SK-N-SH (cell line): ENCODE measurements around the gene NEU3.

Experiments
- EP300 ChIP-seq, 2 experiments: IDR thresholded peaks; 2 replicates each; pipeline versions ENCODE4 v1.4.0 to v1.6.1; 2012; ENCODE audit warnings: borderline replicate concordance in 1 of 2, low read depth in 1 of 2, low read length in 1 of 2
- EZH2phosphoT487 ChIP-seq: fragments of 200-600 bp; sonication (generic); IDR thresholded peaks from 2 replicates; pipeline ENCODE4 v1.6.1; 2017; ENCODE audit warnings: low read depth, mixed run types, mild to moderate bottlenecking, antibody characterized with exemption, moderate library complexity, borderline replicate concordance
- MEF2A ChIP-seq: IDR thresholded peaks from 2 replicates; pipeline ENCODE4 v1.4.0; 2012; ENCODE audit warnings: low read depth, borderline replicate concordance
- NRF1 ChIP-seq: IDR thresholded peaks from 2 replicates; pipeline ENCODE4 v1.6.1; 2012; ENCODE audit warnings: low read depth, mild to moderate bottlenecking, low read length
- POLR2AphosphoS5 ChIP-seq: IDR thresholded peaks from 2 replicates; pipeline ENCODE4 v1.6.1; 2012; ENCODE audit warnings: low read depth, low read length
- SIN3A ChIP-seq: IDR thresholded peaks from 2 replicates; pipeline ENCODE4 v1.6.1; 2012; ENCODE audit warnings: low read depth, mild to moderate bottlenecking, low read length, moderate library complexity, borderline replicate concordance
- TAF1 ChIP-seq: IDR thresholded peaks from 2 replicates; pipeline ENCODE4 v1.6.1; 2012; ENCODE audit warnings: low read depth, mild to moderate bottlenecking, low read length, moderate library complexity, borderline replicate concordance
- TCF12 ChIP-seq: IDR thresholded peaks from 2 replicates; pipeline ENCODE4 v1.4.0; 2012
- TF ChIP-seq, protein P1 (sequence below): fragments of 200-600 bp; sonication (generic); IDR thresholded peaks from 2 replicates; pipeline ENCODE4 v1.6.1; 2017; ENCODE audit warnings: antibody characterized with exemption, mild to moderate bottlenecking, moderate library complexity
- TF ChIP-seq, protein P2 (sequence below): IDR thresholded peaks from 2 replicates; pipeline ENCODE4 v1.4.0; 2012; ENCODE audit warnings: low read depth, borderline replicate concordance
- TF ChIP-seq, protein P3 (sequence below): IDR thresholded peaks from 2 replicates; pipeline ENCODE4; 2012
- TF ChIP-seq, protein P4 (sequence below): IDR thresholded peaks from 2 replicates; pipeline ENCODE4 v1.4.0; 2012; ENCODE audit warnings: low read depth, borderline replicate concordance

DNA sequence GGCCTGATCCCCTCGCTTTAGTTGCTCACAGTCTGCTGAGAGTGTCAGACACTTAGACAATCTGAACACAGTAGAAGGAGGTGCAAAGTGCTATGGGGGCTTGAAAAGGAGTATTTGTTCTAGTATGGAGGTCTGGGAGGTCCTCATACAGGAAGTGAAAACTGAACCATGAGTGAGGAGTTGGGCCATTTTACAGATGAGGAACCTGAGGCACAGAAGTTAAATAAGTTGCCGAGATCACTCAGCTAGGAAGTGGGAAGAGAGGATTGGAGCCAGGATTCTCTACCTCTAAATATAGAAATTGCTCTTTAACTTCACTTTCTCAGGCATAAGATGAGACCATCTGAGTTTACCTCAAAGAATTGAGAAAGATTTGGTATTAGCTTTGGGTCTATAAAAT is 4.0 kb upstream of the NEU3 start:
- TF ChIP-seq NRF1 (no peak), TCF12 (no peak), MEF2A (no peak), EP300 (IDR thresholded peaks at IDR 0.05; ENCODE audit: borderline replicate concordance in 1 of 2, low read depth in 1 of 2, low read length in 1 of 2) (no peak), TAF1 (no peak), POLR2AphosphoS5 (no peak), SIN3A (no peak), EZH2phosphoT487 (no peak)
- TF ChIP-seq, protein P1, sequence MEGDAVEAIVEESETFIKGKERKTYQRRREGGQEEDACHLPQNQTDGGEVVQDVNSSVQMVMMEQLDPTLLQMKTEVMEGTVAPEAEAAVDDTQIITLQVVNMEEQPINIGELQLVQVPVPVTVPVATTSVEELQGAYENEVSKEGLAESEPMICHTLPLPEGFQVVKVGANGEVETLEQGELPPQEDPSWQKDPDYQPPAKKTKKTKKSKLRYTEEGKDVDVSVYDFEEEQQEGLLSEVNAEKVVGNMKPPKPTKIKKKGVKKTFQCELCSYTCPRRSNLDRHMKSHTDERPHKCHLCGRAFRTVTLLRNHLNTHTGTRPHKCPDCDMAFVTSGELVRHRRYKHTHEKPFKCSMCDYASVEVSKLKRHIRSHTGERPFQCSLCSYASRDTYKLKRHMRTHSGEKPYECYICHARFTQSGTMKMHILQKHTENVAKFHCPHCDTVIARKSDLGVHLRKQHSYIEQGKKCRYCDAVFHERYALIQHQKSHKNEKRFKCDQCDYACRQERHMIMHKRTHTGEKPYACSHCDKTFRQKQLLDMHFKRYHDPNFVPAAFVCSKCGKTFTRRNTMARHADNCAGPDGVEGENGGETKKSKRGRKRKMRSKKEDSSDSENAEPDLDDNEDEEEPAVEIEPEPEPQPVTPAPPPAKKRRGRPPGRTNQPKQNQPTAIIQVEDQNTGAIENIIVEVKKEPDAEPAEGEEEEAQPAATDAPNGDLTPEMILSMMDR = no peak
- TF ChIP-seq, protein P2, sequence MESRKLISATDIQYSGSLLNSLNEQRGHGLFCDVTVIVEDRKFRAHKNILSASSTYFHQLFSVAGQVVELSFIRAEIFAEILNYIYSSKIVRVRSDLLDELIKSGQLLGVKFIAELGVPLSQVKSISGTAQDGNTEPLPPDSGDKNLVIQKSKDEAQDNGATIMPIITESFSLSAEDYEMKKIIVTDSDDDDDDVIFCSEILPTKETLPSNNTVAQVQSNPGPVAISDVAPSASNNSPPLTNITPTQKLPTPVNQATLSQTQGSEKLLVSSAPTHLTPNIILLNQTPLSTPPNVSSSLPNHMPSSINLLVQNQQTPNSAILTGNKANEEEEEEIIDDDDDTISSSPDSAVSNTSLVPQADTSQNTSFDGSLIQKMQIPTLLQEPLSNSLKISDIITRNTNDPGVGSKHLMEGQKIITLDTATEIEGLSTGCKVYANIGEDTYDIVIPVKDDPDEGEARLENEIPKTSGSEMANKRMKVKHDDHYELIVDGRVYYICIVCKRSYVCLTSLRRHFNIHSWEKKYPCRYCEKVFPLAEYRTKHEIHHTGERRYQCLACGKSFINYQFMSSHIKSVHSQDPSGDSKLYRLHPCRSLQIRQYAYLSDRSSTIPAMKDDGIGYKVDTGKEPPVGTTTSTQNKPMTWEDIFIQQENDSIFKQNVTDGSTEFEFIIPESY = no peak
- TF ChIP-seq, protein P3, sequence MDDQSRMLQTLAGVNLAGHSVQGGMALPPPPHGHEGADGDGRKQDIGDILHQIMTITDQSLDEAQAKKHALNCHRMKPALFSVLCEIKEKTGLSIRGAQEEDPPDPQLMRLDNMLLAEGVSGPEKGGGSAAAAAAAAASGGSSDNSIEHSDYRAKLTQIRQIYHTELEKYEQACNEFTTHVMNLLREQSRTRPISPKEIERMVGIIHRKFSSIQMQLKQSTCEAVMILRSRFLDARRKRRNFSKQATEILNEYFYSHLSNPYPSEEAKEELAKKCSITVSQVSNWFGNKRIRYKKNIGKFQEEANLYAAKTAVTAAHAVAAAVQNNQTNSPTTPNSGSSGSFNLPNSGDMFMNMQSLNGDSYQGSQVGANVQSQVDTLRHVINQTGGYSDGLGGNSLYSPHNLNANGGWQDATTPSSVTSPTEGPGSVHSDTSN = no peak
- TF ChIP-seq, protein P4, sequence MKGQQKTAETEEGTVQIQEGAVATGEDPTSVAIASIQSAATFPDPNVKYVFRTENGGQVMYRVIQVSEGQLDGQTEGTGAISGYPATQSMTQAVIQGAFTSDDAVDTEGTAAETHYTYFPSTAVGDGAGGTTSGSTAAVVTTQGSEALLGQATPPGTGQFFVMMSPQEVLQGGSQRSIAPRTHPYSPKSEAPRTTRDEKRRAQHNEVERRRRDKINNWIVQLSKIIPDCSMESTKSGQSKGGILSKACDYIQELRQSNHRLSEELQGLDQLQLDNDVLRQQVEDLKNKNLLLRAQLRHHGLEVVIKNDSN = no peak
